Measurements from ENCODE around the gene PRM2.

Gene PRM2, protein sequence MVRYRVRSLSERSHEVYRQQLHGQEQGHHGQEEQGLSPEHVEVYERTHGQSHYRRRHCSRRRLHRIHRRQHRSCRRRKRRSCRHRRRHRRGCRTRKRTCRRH

DNA sequence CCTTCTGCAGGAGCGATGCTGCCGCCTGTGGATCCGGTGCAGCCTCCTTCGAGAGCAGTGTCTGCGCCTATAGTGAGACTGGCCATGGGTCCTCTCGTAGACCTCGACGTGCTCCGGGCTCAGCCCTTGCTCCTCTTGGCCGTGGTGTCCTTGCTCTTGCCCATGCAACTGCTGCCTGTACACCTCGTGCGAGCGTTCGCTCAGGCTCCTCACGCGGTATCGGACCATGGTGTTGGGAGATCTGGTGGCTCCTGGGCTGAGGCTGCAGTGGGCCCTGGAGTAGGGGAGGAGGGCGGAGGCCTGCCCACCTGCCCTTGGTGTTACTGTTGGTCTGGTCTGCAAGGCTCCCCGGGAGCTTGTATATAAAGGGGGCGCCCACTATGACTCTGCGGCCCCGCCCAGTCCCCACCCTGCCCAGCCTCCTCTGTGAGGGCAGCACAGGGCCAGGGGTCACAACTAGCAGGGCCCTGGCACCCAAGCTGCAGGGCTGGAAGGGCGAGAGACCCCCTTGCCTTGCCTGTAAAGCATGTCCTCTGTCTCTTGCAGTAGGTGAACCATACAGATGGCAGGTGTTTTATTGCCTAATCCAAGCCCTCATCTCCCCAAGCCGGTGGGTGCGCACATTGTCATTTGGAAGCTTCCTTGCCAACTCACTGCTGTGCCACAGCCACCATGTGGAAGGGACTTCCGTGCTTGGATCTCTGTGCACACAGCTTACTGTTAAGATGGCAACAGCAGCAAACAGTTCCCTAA is at the start of gene PRM2:
TSS of gene PRM2 (minus strand) at position 338 of the 753 bp plus-strand sequence. CDS start at position 228, 110 bp downstream.
- TF ChIP-seq ZNF274 (IDR thresholded peaks at IDR 0.05; ENCODE audit: low read depth, low read length) (no peak), YY1 (IDR thresholded peaks at IDR 0.05; ENCODE audit: insufficient read depth, insufficient read length) (no peak), SUZ12 (IDR thresholded peaks at IDR 0.05; ENCODE audit: extremely low read depth, insufficient read depth, insufficient read length) (no peak)
- Histone ChIP-seq H3K4me3 (ENCODE audit: insufficient read length, low read depth) (no peak within 1 kb of the TSS), H3K9ac (ENCODE audit: insufficient read length, low read depth) (no peak within 1 kb of the TSS), H3K9me3 (ENCODE audit: insufficient read depth, low read length) (peaks cover 3% of the 10 kb centered on the region; the same call in 1 of the 2 replicates), H3K36me3 (ENCODE audit: insufficient read depth, insufficient read length, low read length) (no peaks in the 10 kb centered on the region), H3K27me3 (ENCODE audit: insufficient read depth, insufficient read length) (no peaks in the 10 kb centered on the region), H3K4me1 (ENCODE audit: insufficient read depth, insufficient read length) (peaks cover 15% of the 10 kb centered on the region)
- DNase-seq (ENCODE audit: low read depth, low spot score): no peak

DNA sequence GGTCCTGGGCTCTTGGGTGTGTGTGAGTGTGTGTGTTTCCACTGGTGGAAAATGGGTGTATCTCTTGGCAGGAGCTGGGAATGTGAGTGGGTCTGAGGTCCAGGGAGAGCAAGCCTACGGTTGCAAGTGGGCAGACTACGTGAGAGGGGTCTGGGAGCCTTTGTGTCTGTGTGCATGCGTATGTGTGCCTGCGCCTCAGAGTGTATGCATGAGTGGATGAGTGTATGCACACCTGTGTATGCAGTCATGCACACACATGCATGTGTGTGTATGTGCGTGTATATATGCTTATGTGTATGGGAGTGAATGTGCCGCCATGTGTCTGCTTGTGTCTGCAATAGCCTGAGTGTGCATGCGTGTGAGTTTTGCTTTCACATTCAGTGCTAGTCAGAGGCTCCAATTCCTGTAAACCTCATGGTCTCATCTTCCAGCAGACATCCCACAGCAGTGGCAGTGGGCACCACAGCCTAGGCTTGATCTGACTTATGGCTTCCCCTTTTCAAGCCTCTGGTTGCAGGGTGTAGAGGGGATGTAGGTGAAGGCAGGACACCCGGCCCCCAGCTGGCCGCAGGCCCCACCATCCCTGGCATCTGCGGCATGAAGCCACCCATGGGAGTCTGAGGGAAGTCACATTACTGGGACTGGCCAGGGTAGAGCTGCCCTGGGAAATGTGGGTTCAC is 49.3 kb upstream of the PRM2 start:
- DNase-seq (ENCODE audit: low read depth, low spot score): no peak
- no peak for TF ChIP-seq ZNF274 (IDR thresholded peaks at IDR 0.05; ENCODE audit: low read depth, low read length)
- H3K9ac ChIP-seq (ENCODE audit: insufficient read length, low read depth): no peak overlapping the region
- no peaks in the 10 kb centered on the region for H3K36me3 ChIP-seq (ENCODE audit: insufficient read depth, insufficient read length, low read length)
- H3K4me1 ChIP-seq (ENCODE audit: insufficient read depth, insufficient read length): peaks cover 12% of the 10 kb centered on the region
- H3K9me3 ChIP-seq (ENCODE audit: insufficient read depth, low read length): peaks cover 17% of the 10 kb centered on the region; the same call in 1 of the 2 replicates
- H3K27me3 ChIP-seq (ENCODE audit: insufficient read depth, insufficient read length): no peaks in the 10 kb centered on the region
- no peak overlapping the region for H3K4me3 ChIP-seq (ENCODE audit: insufficient read length, low read depth)

DNA sequence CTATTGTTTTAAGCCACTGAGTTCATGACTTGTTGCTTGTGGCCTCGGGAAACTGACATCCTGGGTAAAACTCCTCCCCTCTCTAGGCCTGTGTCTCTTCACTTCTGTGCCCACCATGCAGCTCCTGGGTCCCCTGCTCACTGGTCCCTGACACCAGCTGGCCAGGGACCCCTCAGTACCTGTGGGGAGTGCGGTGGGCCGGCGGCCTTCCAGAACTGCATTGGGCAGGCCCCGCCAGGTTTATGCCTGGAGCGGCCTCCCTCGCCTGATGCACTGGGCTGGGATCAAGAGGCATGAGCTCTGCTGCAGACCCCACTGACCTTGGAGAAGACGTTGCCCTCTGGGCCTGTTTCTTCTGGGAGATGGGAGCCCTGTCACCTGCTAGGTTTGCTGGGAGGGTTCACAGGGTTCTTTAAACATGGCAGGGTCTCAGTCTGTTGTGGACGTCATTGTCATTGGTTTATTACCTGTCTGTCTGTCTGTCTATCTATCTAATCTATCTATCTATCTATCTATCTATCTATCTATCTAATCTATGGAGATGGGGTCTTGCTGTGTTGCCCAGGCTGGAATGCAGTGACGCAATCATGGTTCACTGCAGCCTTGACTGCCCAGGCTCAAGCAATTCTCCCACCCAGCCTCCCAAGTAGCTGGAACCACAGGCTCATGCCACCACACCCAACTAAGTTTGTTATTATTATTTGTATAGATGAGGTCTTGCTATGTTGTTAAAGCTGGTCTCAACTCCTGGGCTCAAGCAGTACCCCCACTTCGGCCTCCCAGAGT is 47.5 kb upstream of the PRM2 start:
- Histone ChIP-seq H3K4me1 (ENCODE audit: insufficient read depth, insufficient read length) (peaks cover 16% of the 10 kb centered on the region), H3K9ac (ENCODE audit: insufficient read length, low read depth) (no peak overlapping the region), H3K9me3 (ENCODE audit: insufficient read depth, low read length) (peaks cover 17% of the 10 kb centered on the region; the same call in 1 of the 2 replicates), H3K27me3 (ENCODE audit: insufficient read depth, insufficient read length) (no peaks in the 10 kb centered on the region), H3K4me3 (ENCODE audit: insufficient read length, low read depth) (no peak overlapping the region), H3K36me3 (ENCODE audit: insufficient read depth, insufficient read length, low read length) (peaks cover 7% of the 10 kb centered on the region)
- TF ChIP-seq ZNF274 (IDR thresholded peaks at IDR 0.05; ENCODE audit: low read depth, low read length): no peak
- TF ChIP-seq YY1 (IDR thresholded peaks at IDR 0.05; ENCODE audit: insufficient read depth, insufficient read length): no peak
- no peak for TF ChIP-seq SUZ12 (IDR thresholded peaks at IDR 0.05; ENCODE audit: extremely low read depth, insufficient read depth, insufficient read length)
- no peak for DNase-seq (ENCODE audit: low read depth, low spot score)

DNA sequence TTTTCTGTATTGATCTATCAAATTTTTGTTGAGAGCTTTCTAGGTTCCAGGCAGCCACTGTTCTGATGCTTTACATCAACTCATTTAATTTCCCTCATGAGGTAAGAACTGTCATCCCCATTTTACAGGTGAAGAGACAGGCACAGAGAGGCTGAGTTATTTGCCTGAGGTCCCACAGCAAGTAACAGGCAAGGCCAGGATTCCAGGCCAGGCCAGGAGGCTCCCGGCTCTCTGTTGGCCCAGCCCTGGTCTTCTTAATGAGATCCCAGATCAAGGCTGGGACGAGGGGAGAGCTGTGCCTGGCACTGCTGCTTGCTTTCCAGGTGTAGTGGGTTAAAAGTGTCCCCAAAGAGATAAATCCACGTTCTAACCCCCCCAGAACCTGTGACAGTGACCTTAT is 46.5 kb upstream of the PRM2 start:
- peaks cover 11% of the 10 kb centered on the region for H3K36me3 ChIP-seq (ENCODE audit: insufficient read depth, insufficient read length, low read length)
- TF ChIP-seq YY1 (IDR thresholded peaks at IDR 0.05; ENCODE audit: insufficient read depth, insufficient read length): no peak
- no peak for TF ChIP-seq ZNF274 (IDR thresholded peaks at IDR 0.05; ENCODE audit: low read depth, low read length)
- no peak for TF ChIP-seq SUZ12 (IDR thresholded peaks at IDR 0.05; ENCODE audit: extremely low read depth, insufficient read depth, insufficient read length)
- DNase-seq (ENCODE audit: low read depth, low spot score): no peak
- no peak overlapping the region for H3K4me3 ChIP-seq (ENCODE audit: insufficient read length, low read depth)
- H3K9ac ChIP-seq (ENCODE audit: insufficient read length, low read depth): no peak overlapping the region
- H3K4me1 ChIP-seq (ENCODE audit: insufficient read depth, insufficient read length): peaks cover 16% of the 10 kb centered on the region
- H3K9me3 ChIP-seq (ENCODE audit: insufficient read depth, low read length): peaks cover 13% of the 10 kb centered on the region; the same call in 1 of the 2 replicates
- no peaks in the 10 kb centered on the region for H3K27me3 ChIP-seq (ENCODE audit: insufficient read depth, insufficient read length)

DNA sequence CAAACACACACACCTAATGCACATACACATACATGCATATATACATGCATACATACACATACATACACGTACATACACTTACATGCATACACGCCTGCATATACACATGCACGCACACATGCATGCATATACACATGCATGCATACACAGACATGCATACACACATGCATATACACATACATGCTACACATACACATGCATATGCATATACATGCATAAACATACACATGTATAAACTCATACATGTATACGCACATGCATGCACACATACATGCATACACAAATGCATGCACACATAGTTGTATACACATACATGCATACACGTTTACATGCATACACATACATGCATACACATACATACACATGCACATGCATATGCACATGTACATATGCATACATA is 45.4 kb upstream of the PRM2 start:
- Histone ChIP-seq H3K9ac (ENCODE audit: insufficient read length, low read depth) (no peak overlapping the region), H3K4me1 (ENCODE audit: insufficient read depth, insufficient read length) (peaks cover 12% of the 10 kb centered on the region), H3K27me3 (ENCODE audit: insufficient read depth, insufficient read length) (no peaks in the 10 kb centered on the region), H3K36me3 (ENCODE audit: insufficient read depth, insufficient read length, low read length) (peaks cover 11% of the 10 kb centered on the region), H3K4me3 (ENCODE audit: insufficient read length, low read depth) (no peak overlapping the region), H3K9me3 (ENCODE audit: insufficient read depth, low read length) (peaks cover 1% of the 10 kb centered on the region; the same call in 1 of the 2 replicates)
- no peak for DNase-seq (ENCODE audit: low read depth, low spot score)
- TF ChIP-seq SUZ12 (IDR thresholded peaks at IDR 0.05; ENCODE audit: extremely low read depth, insufficient read depth, insufficient read length) (no peak), ZNF274 (IDR thresholded peaks at IDR 0.05; ENCODE audit: low read depth, low read length) (no peak), YY1 (IDR thresholded peaks at IDR 0.05; ENCODE audit: insufficient read depth, insufficient read length) (no peak)

DNA sequence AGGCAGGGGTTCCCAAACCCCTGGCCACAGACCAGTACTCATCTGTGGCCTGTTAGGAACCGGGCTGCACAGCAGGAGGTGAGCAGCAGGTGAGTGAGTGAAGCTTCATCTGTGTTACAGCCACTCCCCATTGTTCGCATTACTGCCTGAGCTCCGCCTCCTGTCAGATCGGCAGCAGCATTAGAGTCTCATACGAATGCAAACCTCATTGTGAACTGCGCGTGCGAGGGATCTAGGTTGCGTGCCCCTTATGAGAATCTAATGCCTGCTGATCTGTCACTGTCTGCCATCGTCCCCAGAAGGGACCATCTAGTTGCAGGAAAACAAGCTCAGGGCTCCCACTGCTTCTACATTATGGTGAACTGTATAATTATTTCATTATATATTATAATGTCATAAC is 43.9 kb upstream of the PRM2 start:
- no peak for DNase-seq (ENCODE audit: low read depth, low spot score)
- peaks cover 11% of the 10 kb centered on the region for H3K36me3 ChIP-seq (ENCODE audit: insufficient read depth, insufficient read length, low read length)
- TF ChIP-seq SUZ12 (IDR thresholded peaks at IDR 0.05; ENCODE audit: extremely low read depth, insufficient read depth, insufficient read length) (no peak), YY1 (IDR thresholded peaks at IDR 0.05; ENCODE audit: insufficient read depth, insufficient read length) (no peak), ZNF274 (IDR thresholded peaks at IDR 0.05; ENCODE audit: low read depth, low read length) (no peak)
- H3K9ac ChIP-seq (ENCODE audit: insufficient read length, low read depth): no peak overlapping the region
- peaks cover 11% of the 10 kb centered on the region for H3K4me1 ChIP-seq (ENCODE audit: insufficient read depth, insufficient read length)
- H3K9me3 ChIP-seq (ENCODE audit: insufficient read depth, low read length): no peaks in the 10 kb centered on the region
- no peaks in the 10 kb centered on the region for H3K27me3 ChIP-seq (ENCODE audit: insufficient read depth, insufficient read length)
- H3K4me3 ChIP-seq (ENCODE audit: insufficient read length, low read depth): no peak overlapping the region
